ENCODE data around the gene TRAF1. TPM values are rescaled to one million over a fixed set of nuclear protein-coding genes. Genes with fewer than 3 reads are reported as not detected.

TRAF1 gene
- total RNA-seq, 1 donor from 2014 or later, result 1.4 TPM

DNA sequence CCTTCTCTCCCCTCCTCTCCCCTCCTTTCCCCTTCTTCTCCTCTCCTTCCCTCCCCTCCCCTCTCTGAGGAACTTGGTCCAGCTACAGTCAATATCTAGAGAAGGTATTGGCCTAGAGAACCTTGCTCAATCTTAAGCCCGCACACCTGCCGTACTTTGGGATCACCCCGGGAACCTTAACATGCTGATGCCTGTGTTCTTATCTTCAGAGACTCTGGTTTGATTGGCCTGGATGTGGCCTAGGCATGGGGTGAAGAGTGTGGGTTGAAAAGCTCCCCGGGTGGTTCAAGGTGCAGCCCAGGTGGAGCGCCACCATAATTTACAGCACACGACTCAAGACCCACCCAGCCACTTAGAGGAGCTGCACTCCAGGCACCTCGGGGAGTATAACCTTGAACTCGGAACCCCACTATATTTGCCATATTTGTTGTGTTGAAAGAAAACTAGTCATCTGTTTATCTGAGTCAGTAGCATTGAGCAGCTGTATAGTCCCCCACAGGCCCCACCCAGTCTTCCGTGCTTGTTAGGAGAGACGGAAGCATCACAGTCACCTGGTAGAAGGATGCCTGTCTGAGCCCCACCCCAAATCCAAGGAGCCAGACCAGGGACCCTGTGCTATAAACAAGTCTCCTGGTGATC lies 35.2 kb downstream of the TRAF1 start:
- peaks cover 10% of the 10 kb centered on the region for H3K27me3 Mint-ChIP-seq (ENCODE audit: unreplicated experiment)
- no peaks in the 10 kb centered on the region for H3K4me1 Mint-ChIP-seq (ENCODE audit: unreplicated experiment)
- no peaks in the 10 kb centered on the region for H3K36me3 Mint-ChIP-seq (ENCODE audit: low read depth, unreplicated experiment)
- TF ChIP-seq CTCF (IDR thresholded peaks at IDR 0.05; ENCODE audit: unreplicated experiment), result no peak
- no peak for DNase-seq (ENCODE audit: low spot score)
- no peak overlapping the region for H3K4me3 Mint-ChIP-seq (ENCODE audit: unreplicated experiment)
- H3K9me3 Mint-ChIP-seq (ENCODE audit: unreplicated experiment), result no peaks in the 10 kb centered on the region
- H3K27ac Mint-ChIP-seq (ENCODE audit: unreplicated experiment), result no peak overlapping the region

DNA sequence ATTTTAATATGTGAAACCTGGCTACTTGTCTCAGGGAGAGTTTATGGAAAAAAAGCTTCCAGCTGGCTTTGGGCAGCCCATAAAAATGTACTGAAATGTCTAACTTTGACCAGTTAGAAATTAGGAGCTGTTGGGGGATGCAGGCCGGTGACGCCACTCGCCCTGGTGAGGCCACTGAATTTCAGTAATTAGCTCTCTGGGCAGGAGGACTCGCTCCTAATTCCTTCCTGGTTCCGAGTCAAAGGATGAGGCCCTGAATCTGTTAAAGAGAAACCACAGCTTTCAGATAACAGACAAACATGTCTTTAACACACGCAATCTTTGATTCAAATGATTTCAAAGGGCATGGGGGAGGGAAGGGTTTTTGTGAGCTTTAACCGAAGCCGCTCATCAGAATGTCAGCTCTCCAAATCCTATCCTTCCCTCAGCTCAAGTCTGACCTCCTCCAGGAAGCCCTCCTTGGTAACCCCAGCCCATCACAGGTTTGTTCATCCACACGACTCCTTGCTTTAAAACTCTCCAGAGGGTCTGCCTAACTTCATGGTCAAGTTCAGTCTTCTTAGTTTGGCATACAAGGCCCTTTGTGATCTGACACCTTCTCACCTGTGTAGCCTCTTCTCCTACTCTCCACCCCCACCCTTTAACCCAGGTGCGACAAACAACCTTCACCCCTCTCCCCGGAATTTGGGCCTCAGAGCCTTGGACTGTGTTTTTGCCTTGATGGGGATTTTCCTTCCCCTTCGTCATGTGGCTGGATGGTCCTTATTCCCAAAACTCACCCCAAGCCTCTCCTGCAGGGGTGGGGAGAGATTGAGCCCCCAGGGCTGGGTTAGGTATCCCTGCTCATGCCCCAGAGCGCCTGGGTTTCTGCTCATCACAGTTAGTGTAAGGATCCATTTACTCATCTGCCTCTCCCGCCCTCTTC lies 36.0 kb downstream of the TRAF1 start:
- Mint-ChIP-seq H3K36me3 (ENCODE audit: low read depth, unreplicated experiment) (no peaks in the 10 kb centered on the region), H3K9me3 (ENCODE audit: unreplicated experiment) (no peaks in the 10 kb centered on the region), H3K27me3 (ENCODE audit: unreplicated experiment) (peaks cover 10% of the 10 kb centered on the region), H3K4me1 (ENCODE audit: unreplicated experiment) (no peaks in the 10 kb centered on the region), H3K4me3 (ENCODE audit: unreplicated experiment) (no peak overlapping the region), H3K27ac (ENCODE audit: unreplicated experiment) (no peak overlapping the region)
- no peak for DNase-seq (ENCODE audit: low spot score)
- no peak for TF ChIP-seq CTCF (IDR thresholded peaks at IDR 0.05; ENCODE audit: unreplicated experiment)

DNA sequence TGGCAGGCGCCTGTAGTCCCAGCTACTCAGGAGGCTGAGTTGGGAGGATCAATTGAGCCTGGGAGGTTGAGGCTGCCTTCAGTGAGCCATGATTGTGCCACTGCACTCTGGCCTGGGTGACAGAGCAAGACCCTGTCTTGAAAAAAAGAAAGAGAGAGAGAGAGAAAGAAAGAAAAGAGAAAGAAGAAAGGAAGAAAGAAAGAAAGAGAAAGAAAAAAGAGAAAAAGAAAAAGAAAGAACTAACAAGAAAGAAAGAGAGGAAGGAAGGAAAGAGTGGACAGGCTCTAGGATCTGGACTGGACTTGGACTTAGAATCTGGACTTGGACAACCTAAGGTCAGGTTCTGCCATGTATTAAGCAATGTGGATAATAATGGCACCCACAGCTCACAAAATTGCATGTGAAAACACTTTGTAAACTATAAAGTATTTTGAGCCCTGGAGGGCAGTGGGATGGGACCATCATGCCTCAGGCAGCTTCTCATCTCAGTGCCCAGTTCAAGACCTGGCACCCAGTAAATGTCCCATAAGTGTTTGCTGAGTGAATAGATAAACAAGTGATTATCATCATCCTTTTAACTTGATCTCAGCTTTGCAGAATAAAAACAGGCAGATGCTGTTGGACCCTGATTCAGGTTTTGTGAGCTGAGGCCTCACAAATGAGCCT lies 36.9 kb downstream of the TRAF1 start:
- Mint-ChIP-seq H3K27ac (ENCODE audit: unreplicated experiment) (no peak overlapping the region), H3K4me3 (ENCODE audit: unreplicated experiment) (no peak overlapping the region), H3K27me3 (ENCODE audit: unreplicated experiment) (peaks cover 10% of the 10 kb centered on the region), H3K9me3 (ENCODE audit: unreplicated experiment) (no peaks in the 10 kb centered on the region), H3K4me1 (ENCODE audit: unreplicated experiment) (no peaks in the 10 kb centered on the region), H3K36me3 (ENCODE audit: low read depth, unreplicated experiment) (no peaks in the 10 kb centered on the region)
- no peak for DNase-seq (ENCODE audit: low spot score)
- no peak for TF ChIP-seq CTCF (IDR thresholded peaks at IDR 0.05; ENCODE audit: unreplicated experiment)

- H3K4me1 Mint-ChIP-seq (ENCODE audit: unreplicated experiment), result no peaks in the 10 kb centered on the region
- TF ChIP-seq CTCF (IDR thresholded peaks at IDR 0.05; ENCODE audit: unreplicated experiment), result no peak
- H3K27ac Mint-ChIP-seq (ENCODE audit: unreplicated experiment), result no peak overlapping the region
- H3K27me3 Mint-ChIP-seq (ENCODE audit: unreplicated experiment), result peaks cover 10% of the 10 kb centered on the region
- DNase-seq (ENCODE audit: low spot score), result no peak
- H3K36me3 Mint-ChIP-seq (ENCODE audit: low read depth, unreplicated experiment), result no peaks in the 10 kb centered on the region
- no peaks in the 10 kb centered on the region for H3K9me3 Mint-ChIP-seq (ENCODE audit: unreplicated experiment)
- H3K4me3 Mint-ChIP-seq (ENCODE audit: unreplicated experiment), result no peak overlapping the region
Observed at GRCh38 chr9:120888626-120889025, 38.0 kb downstream of the TRAF1 start.
